Body of pancreas (tissue), 4 donors: ENCODE measurements around the gene FAM186B. TPM values are rescaled to one million over a fixed set of nuclear protein-coding genes. Genes with fewer than 3 reads are reported as not detected.
A peak's percentile ranks its signal among the peaks of the same experiment; 100 is the strongest.

Experiments used
- ATAC-seq: fragments of 150-250 bp; one replicate; pipeline ENCODE4 v1.9.1; 2016
- DNase-seq, 4 donors: peaks; one replicate each; pipeline ENCODE4 v3.0.0-alpha.2; 2019
- H3K27ac ChIP-seq, 4 donors: fragments of 200-600 bp; sonication (generic); 1 replicate in 3 of 4; 2 replicates in 1 of 4; pipeline versions ENCODE4 v1.5.1 to v1.6.1; 2016 to 2019; ENCODE audit warnings: mild to moderate bottlenecking in 1 of 4, mixed read lengths in 1 of 4, moderate library complexity in 1 of 4
- H3K27me3 ChIP-seq, 2 donors: fragments of 200-600 bp; sonication (generic); one replicate each; pipeline ENCODE4 v1.6.0; 2016; ENCODE audit warnings: mild to moderate bottlenecking in 1 of 2
- H3K36me3 ChIP-seq, 2 donors: fragments of 200-600 bp; sonication (generic); replicated peaks in 1 of 2; 2 replicates each; pipeline ENCODE4 v1.5.1; 2016; ENCODE audit warnings: low read depth in 2 of 2; ENCODE audit not compliant: insufficient read depth in 1 of 2
- H3K4me1 ChIP-seq: fragments of 200-600 bp; sonication (generic); one replicate; pipeline ENCODE4 v1.6.0; 2016
- H3K4me3 ChIP-seq, 2 donors: fragments of 200-600 bp; sonication (generic); 1 replicate in 1 of 2; 2 replicates in 1 of 2; pipeline ENCODE4 v1.5.1; 2016 to 2019
- H3K9me3 ChIP-seq, 3 donors: fragments of 200-600 bp; sonication (generic); 1 replicate in 2 of 3; 2 replicates in 1 of 3; pipeline ENCODE4 v1.5.1; 2016
- POLR2A ChIP-seq, 3 donors: fragments of 450-650 bp; IDR thresholded peaks; one replicate each; pipeline ENCODE4 v1.6.1; 2016; ENCODE audit warnings: antibody characterized with exemption in 3 of 3, mild to moderate bottlenecking in 2 of 3
- WGBS, 2 donors: methylation state at CpG; one replicate each; pipeline ENCODE4 v1.1.5; 2017; 5-methylcytosine and 5-hydroxymethylcytosine counted together
- intact Hi-C: fragments of 100-400 bp; cut with DNase I; formaldehyde crosslinking; loops from one replicate; pipeline ENCODE4 v1.15.1; 2023
- total RNA-seq, 2 donors: library from RNA; depleted of rRNA; stranded (reverse); fragments of >200 nt; gene quantifications; one replicate each; pipeline ENCODE4 v1.1.0, GENCODE V29; 2016
- TF ChIP-seq, protein P1 (sequence below), 7 experiments: fragments of 450-650 bp in 4 of 7; fragments of 200-600 bp in 3 of 7; sonication (generic) in 3 of 7; IDR thresholded peaks; one replicate each; pipeline ENCODE4 v1.5.1; 2016 to 2019; ENCODE audit warnings: antibody characterized with exemption in 7 of 7

FAM186B gene
- total RNA-seq, 2 donors from 2014 or later, result 0.78 TPM; not detected in 1

DNA sequence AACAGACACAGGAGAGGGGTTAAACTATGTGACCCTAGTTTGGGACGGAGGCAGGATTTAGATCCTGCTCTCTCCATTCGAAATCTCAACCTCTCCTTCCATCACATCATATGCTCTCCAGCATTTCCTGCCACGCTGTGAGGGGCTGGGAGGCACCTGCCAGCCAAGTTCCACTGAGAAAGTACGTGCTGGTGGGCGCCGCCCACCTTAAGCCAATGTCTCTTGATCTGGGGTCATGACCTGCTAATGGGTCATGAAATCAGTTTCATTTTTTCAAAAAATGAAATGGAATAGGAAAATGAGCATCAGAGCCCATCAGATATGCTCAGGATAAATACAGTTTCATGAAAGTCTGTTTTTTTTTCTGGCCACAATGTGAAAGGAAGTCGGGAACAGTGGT, 44.7 kb downstream of the FAM186B start:
- Histone ChIP-seq H3K9me3 (no peaks in the 10 kb centered on the region), H3K36me3 (peaks cover 27 to 38% of the 10 kb centered on the region in 2 donors), H3K4me1 (peaks cover 1% of the 10 kb centered on the region), H3K27ac (no peak overlapping the region), H3K4me3 (no peak overlapping the region), H3K27me3 (no peaks in the 10 kb centered on the region)
- ATAC-seq, result no peak
- no peak for DNase-seq
- TF ChIP-seq, protein P1, sequence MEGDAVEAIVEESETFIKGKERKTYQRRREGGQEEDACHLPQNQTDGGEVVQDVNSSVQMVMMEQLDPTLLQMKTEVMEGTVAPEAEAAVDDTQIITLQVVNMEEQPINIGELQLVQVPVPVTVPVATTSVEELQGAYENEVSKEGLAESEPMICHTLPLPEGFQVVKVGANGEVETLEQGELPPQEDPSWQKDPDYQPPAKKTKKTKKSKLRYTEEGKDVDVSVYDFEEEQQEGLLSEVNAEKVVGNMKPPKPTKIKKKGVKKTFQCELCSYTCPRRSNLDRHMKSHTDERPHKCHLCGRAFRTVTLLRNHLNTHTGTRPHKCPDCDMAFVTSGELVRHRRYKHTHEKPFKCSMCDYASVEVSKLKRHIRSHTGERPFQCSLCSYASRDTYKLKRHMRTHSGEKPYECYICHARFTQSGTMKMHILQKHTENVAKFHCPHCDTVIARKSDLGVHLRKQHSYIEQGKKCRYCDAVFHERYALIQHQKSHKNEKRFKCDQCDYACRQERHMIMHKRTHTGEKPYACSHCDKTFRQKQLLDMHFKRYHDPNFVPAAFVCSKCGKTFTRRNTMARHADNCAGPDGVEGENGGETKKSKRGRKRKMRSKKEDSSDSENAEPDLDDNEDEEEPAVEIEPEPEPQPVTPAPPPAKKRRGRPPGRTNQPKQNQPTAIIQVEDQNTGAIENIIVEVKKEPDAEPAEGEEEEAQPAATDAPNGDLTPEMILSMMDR (IDR thresholded peaks at IDR 0.05), result no peak
- TF ChIP-seq POLR2A (IDR thresholded peaks at IDR 0.05), result no peak
- WGBS, 2 donors, result 81 to 87% methylated on average over 7 of the region's 7 CpGs
- intact Hi-C loops, result no loop called here

DNA sequence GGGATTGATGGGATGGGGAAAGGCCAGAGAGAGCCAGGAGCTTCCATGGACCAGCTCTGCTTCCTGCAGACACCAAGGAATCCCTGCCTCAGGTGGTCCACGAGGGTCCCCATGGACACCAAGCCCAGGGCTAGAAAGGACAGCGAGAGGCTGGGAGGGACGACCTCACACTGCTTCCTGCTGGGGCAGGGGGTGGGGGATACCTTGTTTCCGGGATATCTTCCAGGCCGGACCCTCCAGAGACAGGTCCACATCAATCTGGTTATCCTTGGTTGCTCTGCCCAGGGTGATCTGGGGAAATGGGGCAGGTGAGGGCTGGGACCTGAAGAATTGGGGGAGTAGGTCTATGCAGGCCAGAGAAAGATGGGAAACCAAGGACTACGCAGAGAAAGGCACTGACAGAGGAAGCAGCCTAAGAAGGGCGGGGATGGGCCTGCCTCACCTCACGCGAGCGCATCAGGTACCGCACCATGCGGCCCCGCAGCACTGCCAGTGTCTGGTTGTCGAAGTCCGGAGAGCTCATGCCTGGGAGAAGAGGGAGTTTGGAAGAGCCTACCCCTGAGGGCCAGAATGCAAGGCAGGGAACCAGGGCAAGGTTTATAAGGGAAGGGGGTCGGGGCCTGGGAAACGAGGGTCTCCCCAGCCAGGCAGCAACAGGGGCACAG, 46.3 kb downstream of the FAM186B start:
- intact Hi-C loops, result no loop called here
- Histone ChIP-seq H3K27ac (no peak overlapping the region), H3K9me3 (no peaks in the 10 kb centered on the region), H3K36me3 (peaks cover 27 to 38% of the 10 kb centered on the region in 2 donors), H3K4me3 (no peak overlapping the region), H3K4me1 (no peaks in the 10 kb centered on the region), H3K27me3 (no peaks in the 10 kb centered on the region)
- DNase-seq, result no peak
- 88 to 94% methylated on average over 16 to 17 of the region's 17 CpGs for WGBS, 2 donors
- no peak for ATAC-seq
- no peak for TF ChIP-seq POLR2A (IDR thresholded peaks at IDR 0.05)
- TF ChIP-seq, protein P1 (IDR thresholded peaks at IDR 0.05), result no peak

DNA sequence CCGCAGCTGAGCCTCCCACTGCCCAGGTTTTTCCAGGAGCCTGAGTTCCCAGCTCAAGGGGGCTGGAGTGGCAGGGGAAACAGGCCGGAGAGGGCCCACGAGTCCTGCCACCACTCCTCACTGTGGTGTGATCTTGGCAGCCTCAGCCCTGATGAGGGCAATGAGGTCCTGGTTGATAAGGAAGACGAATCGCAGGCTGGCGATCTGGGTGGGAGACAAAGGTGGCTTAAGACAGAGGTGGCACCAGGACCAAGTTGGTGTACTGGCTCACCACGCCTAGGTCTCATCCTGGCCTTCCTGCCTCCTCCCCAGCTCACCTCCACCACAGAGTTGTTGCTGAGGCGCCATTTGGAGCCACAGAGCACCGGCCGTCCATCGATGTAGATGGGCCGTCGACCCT, 46.9 kb downstream of the FAM186B start:
- ATAC-seq, result no peak
- H3K36me3 ChIP-seq, result peaks cover 27 to 36% of the 10 kb centered on the region in 2 donors
- no peaks in the 10 kb centered on the region for H3K9me3 ChIP-seq
- TF ChIP-seq POLR2A (IDR thresholded peaks at IDR 0.05), result no peak
- TF ChIP-seq, protein P1 (IDR thresholded peaks at IDR 0.05), result no peak
- H3K27me3 ChIP-seq, result no peaks in the 10 kb centered on the region
- no peaks in the 10 kb centered on the region for H3K4me1 ChIP-seq
- H3K4me3 ChIP-seq, result no peak overlapping the region
- intact Hi-C loops, result no loop called here
- WGBS, 2 donors, result 94 to 95% methylated on average over 10 to 13 of the region's 13 CpGs
- no peak overlapping the region for H3K27ac ChIP-seq
- DNase-seq, result no peak

DNA sequence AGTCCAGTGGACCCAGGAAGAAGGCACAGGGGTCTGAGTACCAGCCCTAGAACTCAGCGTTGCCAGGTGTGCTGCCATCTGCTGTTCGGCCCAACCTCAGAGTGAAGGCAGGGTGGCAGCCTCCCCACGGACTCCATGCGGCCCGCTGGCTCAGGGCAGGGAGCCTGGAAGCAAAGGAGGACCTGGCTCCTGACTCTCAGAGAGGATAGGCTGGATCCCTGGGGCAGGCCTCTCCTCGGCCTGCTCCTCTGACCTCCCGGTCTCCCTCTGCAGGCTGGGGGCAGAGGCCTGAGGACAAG, 47.6 kb downstream of the FAM186B start:
- DNase-seq (no peak), ATAC-seq (no peak)
- Histone ChIP-seq H3K36me3 (peaks cover 26 to 29% of the 10 kb centered on the region in 2 donors), H3K27ac (no peak overlapping the region), H3K9me3 (no peaks in the 10 kb centered on the region), H3K4me3 (no peak overlapping the region), H3K27me3 (no peaks in the 10 kb centered on the region), H3K4me1 (no peaks in the 10 kb centered on the region)
- 62 to 92% methylated on average over 4 to 7 of the region's 7 CpGs for WGBS, 2 donors
- intact Hi-C loops, result no loop called here
- TF ChIP-seq POLR2A (IDR thresholded peaks at IDR 0.05), result no peak
- TF ChIP-seq, protein P1 (IDR thresholded peaks at IDR 0.05), result peak in 2 of 7 experiments; percentile 6 to 17
